SK-N-MC (cell line): ENCODE results near the gene ABHD12.
A peak's percentile ranks its signal among the peaks of the same experiment; 100 is the strongest.

Source experiments
- DNase-seq: peaks from one replicate; pipeline ENCODE4 v3.0.0-alpha.2; 2011; ENCODE audit warnings: low read depth, low spot score
- H3K27ac ChIP-seq: fragments of 200-600 bp; sonication (generic); 2 replicates; pipeline ENCODE4 v1.5.1; 2016; ENCODE audit warnings: mixed run types
- H3K36me3 ChIP-seq: fragments of 200-600 bp; sonication (generic); 2 replicates; pipeline ENCODE4 v1.6.1; 2017; ENCODE audit warnings: antibody characterized with exemption, low read length, mixed read lengths; ENCODE audit not compliant: insufficient read depth
- H3K4me3 ChIP-seq: fragments of 200-600 bp; sonication (generic); 2 replicates; pipeline ENCODE4 v1.5.1; 2016
- H3K9ac ChIP-seq: fragments of 200-600 bp; sonication (generic); 2 replicates; pipeline ENCODE4 v1.8.0; 2017; ENCODE audit warnings: mixed run types, mixed read lengths; ENCODE audit not compliant: insufficient read length
- H3K9me3 ChIP-seq: fragments of 200-600 bp; sonication (generic); 2 replicates; pipeline ENCODE4 v1.6.1; 2017; ENCODE audit warnings: low read depth, mild to moderate bottlenecking, antibody characterized with exemption, low read length, moderate library complexity, mixed read lengths
- EZH2 ChIP-seq: fragments of 200-600 bp; sonication (generic); IDR thresholded peaks from one replicate; pipeline ENCODE4 v1.6.1; 2017; ENCODE audit warnings: antibody characterized with exemption
- FOXP2 ChIP-seq: optimal IDR thresholded peaks from 2 replicates; pipeline ENCODE3; 2011; ENCODE audit warnings: mild to moderate bottlenecking, moderate library complexity; ENCODE audit not compliant: insufficient read depth; ENCODE audit errors: extremely low read length, control extremely low read depth
- POLR2AphosphoS5 ChIP-seq: IDR thresholded peaks from 2 replicates; pipeline ENCODE4 v1.6.1; 2012; ENCODE audit warnings: mild to moderate bottlenecking, low read depth, low read length, borderline replicate concordance

ABHD12 gene

DNA sequence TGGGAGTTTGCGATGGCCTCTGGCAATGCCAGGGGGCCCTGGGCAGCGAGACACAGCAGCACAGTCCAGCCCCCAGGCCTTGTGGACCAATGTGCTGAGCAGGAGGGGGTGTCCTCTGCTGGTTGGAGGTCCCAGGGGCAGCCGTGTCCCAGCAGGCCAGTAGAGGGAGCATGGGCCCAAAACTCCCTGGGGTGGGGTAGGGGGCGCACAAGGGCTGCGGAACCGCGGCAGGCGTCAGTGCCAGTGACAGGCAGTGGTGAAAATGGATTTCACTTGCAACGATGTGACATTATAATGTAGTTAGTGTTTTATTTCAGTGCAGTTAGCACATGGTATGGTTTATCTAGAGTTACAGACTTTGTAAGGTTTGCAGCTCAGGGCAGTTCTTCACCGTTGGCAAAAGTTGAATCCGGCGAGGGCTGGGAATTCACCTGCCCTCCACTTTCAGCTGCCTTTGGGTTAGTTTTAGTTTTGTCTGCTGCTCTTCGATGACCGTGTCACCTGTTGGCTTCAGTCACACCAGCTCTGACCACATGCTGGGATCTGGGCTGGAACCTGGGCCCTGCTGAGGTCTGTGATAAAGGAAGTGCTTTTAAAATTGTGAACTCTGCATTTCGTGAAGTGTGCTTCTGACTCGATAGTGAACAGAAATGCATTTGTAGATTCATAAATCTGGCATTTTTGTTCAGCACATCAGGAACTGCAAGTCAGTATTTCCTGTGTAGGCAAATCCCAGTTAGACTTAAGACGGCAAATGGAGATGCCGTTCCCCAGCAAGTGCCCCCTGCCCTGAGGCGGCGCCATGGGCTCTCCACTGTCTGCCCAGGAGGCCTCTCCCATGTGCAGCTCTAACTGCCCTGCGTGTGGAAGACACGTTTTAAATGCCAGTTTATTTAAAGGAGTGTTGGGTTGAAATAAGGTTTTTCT is 95.9 kb downstream of the ABHD12 start:
- Histone ChIP-seq H3K27ac (peak overlapping the region; percentile 76), H3K36me3 (no peaks in the 10 kb centered on the region; the same call in 1 of the 2 replicates), H3K9ac (no peak overlapping the region), H3K9me3 (no peaks in the 10 kb centered on the region), H3K4me3 (no peak overlapping the region)
- no peak for DNase-seq
- TF ChIP-seq EZH2 (no peak), FOXP2 (no peak), POLR2AphosphoS5 (no peak; the same call in 1 of the 2 replicates)

DNA sequence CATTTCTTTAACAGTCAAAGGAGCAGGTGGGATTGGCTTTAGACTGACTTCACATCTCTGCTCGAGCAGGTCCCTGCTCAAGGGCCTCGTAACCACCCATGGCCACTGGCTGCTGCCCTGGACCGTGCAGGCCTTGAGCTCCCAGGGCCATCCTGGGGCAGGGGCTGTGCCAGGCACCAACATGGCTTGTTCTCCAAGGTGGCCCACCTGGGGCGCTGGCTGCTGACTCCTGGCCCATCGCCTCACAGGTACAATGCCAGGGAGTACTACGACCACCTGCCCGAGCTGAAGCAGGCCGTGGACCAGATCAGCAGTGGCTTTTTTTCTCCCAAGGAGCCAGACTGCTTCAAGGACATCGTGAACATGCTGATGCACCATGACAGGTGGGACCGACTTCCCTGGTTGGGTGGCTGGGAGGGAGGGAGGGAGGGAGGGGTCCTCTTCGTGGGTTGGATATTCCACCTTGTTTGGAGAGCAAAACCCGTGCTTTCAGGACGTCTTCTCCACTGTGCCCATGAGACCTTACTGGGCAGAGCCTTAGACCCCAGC is 96.7 kb downstream of the ABHD12 start:
- no peak for TF ChIP-seq FOXP2
- no peak for TF ChIP-seq EZH2
- no peak for TF ChIP-seq POLR2AphosphoS5
- no peak for DNase-seq
- Histone ChIP-seq H3K4me3 (no peak overlapping the region), H3K9ac (no peak overlapping the region), H3K9me3 (no peaks in the 10 kb centered on the region), H3K27ac (no peak overlapping the region), H3K36me3 (no peaks in the 10 kb centered on the region; the same call in 1 of the 2 replicates)

GRCh38 chr20:25293507-25293906 is 97.1 kb downstream of the ABHD12 start:
- Histone ChIP-seq H3K9ac (no peak overlapping the region), H3K27ac (no peak overlapping the region), H3K4me3 (no peak overlapping the region), H3K36me3 (no peaks in the 10 kb centered on the region; the same call in 1 of the 2 replicates), H3K9me3 (no peaks in the 10 kb centered on the region)
- TF ChIP-seq POLR2AphosphoS5 (no peak), EZH2 (no peak), FOXP2 (no peak)
- no peak for DNase-seq

DNA sequence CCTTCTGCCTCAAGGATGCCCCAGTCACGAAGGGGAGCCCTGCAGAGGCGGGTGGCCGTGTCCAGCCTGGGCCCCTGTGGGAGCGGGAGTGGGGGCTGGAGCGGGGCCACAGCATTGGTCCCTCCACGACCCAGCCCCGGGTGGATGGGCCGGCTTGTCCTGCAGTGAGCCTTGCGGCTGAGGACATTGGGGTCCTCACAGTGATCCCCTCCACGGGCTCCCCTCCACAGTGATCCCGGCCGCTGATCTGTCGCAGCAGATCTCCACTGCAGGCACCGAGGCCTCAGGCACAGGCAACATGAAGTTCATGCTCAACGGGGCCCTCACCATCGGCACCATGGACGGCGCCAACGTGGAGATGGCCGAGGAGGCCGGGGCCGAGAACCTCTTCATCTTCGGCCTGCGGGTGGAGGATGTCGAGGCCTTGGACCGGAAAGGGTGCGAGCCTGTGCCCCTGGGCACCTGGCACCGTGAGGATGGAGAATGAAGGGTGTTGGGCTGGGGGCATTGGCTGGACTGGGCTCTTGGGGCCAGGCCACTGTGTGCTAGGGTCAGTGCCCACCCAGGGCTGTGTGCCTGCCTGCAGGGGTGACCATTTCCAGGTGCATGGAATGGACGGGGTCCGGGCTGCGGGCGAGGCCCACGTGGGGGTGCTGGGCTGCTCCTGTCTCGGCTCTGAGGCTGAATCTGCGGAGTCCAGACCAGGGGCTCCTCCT is 98.3 kb downstream of the ABHD12 start:
- Histone ChIP-seq H3K9ac (no peak overlapping the region), H3K9me3 (no peaks in the 10 kb centered on the region), H3K4me3 (no peak overlapping the region), H3K27ac (no peak overlapping the region), H3K36me3 (peaks cover 2% of the 10 kb centered on the region; the same call in 1 of the 2 replicates)
- DNase-seq: no peak
- TF ChIP-seq FOXP2 (no peak), POLR2AphosphoS5 (no peak), EZH2 (no peak)

DNA sequence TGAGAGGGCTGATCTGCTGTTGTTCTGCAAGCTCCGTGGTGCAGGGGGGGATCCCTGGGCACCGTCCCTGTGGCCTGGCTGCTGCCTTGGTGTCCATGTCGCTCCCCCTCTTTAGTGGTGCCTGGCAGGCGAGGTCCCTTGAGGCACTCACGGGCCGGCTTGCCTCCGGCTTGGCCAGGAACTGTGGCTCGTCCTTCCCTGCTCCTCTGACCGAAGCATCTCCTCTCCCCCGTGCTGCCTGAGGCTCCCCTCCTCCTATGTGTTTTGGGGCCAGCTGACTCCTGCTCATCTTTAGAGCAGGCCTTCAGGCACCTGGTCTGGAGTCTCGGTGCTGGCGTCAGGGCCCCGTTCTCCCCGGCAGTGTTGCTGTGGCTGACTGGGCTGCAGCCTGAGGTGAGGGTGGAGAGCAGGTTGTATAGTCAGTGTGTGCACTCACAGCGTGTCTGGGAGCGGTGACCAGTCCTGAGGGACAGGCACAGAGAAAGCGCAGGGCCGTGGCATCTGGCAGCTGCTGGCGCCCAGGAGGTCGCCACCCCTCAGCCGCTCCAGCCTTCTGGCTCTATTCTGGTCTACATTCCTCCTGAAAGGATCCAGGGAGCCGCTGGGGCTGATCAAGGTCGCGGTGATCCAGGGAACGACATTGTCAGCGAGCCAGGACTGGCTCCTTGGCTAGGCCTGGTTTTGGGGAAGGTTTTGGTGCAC is 99.1 kb downstream of the ABHD12 start:
- no peak overlapping the region for H3K27ac ChIP-seq
- no peak overlapping the region for H3K4me3 ChIP-seq
- H3K36me3 ChIP-seq: peaks cover 3% of the 10 kb centered on the region; the same call in 1 of the 2 replicates
- no peak for DNase-seq
- no peaks in the 10 kb centered on the region for H3K9me3 ChIP-seq
- TF ChIP-seq POLR2AphosphoS5: no peak
- no peak for TF ChIP-seq FOXP2
- TF ChIP-seq EZH2: no peak
- no peak overlapping the region for H3K9ac ChIP-seq

DNA sequence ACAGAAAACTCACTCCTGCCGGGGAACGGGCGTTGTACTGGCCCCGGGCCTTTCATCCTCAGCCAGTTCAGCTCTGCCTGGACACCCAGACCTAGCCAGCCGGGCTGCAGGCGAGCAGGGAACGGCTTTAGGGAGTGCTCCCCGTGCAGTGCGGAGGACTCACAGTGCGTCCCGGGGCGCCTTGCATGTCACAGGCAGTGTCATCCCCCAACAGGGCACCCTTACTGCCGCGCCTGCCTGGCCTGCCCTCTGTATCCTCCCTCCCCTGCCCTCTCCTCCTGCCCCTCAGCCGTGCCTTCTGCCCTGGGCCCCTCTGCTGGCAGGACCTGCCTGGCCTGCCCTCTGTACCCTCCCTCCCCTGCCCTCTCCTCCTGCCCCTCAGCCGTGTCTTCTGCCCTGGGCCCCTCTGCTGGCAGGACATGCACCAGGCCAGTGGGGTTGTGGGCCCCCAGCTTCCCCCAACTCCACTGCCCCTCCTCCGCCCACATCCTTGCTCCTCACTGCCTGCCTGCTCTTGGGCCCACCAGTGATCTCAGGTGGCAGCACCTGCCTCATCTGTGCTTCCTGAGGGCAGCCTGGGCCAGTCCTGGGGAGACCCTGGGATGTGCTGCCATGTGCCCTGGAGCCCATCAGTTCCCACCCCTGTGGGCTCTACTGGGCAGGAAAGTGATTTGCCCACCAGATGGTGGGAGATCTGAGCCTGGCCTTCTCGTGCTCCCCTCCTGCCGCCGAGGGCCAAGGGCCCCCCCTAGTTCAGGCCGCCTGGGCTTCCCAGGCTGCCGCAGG is 99.8 kb downstream of the ABHD12 start:
- TF ChIP-seq FOXP2 (no peak), POLR2AphosphoS5 (no peak), EZH2 (no peak)
- DNase-seq: no peak
- H3K9me3 ChIP-seq: no peaks in the 10 kb centered on the region
- no peak overlapping the region for H3K27ac ChIP-seq
- peaks cover 3% of the 10 kb centered on the region; the same call in 1 of the 2 replicates for H3K36me3 ChIP-seq
- no peak overlapping the region for H3K9ac ChIP-seq
- no peak overlapping the region for H3K4me3 ChIP-seq

DNA sequence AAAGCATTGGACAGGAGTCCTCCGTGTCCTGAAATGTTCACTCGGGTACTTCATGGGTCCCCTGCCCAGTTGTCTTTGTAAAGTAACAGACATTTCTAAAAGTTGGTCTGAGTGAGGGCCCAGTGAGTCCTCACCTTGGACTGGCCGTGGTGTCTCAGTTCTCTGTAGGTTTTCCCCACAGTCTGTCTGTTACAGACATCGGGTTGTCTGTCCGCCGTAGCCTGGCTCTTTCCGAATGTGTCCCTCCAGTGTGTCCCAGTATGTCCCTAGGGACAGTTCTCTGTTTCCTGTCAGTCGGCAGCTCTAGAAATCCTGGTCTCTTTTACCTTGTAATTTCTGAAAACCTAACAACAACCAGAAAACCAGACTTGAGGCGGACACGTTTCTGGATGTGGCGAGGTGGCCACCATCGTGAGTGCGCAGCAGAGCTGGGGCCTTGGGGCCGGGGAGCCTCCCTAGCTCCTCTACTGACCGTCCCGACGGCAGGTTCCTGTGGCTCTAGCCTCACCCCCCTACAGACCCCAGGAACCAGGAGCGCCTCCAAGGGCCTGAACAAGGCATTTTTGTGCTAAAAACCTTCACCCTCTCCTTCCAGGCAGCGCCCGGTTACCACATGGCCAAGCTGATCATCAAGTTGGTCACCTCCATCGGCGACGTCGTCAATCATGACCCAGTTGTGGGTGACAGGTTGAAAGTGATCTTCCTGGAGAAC is 100.6 kb downstream of the ABHD12 start:
- Histone ChIP-seq H3K9ac (no peak overlapping the region), H3K27ac (no peak overlapping the region), H3K4me3 (no peak overlapping the region), H3K36me3 (peaks cover 3% of the 10 kb centered on the region; the same call in 1 of the 2 replicates), H3K9me3 (no peaks in the 10 kb centered on the region)
- no peak for DNase-seq
- no peak for TF ChIP-seq EZH2
- no peak for TF ChIP-seq FOXP2
- TF ChIP-seq POLR2AphosphoS5: no peak
